ENCODE data around the gene DIAPH3. TPM values are rescaled to one million over a fixed set of nuclear protein-coding genes. Genes with fewer than 3 reads are reported as not detected.

DIAPH3 gene
- total and polyA plus RNA-seq, 2 of the 8 experiments (the other 6 are each of a cell fraction or from before 2014, with no cell fraction given): 8.0 to 30.8 TPM

- no peak for TF ChIP-seq CHD7 (IDR thresholded peaks at IDR 0.05; ENCODE audit: insufficient replicate concordance, low read length)
Observed at GRCh38 chr13:59915252-59915651, 248.5 kb downstream of the DIAPH3 start (continued).

Data from H1 (cell line).